ENCODE data around the gene LYPD6.

- TF ChIP-seq CTCF (IDR thresholded peaks at IDR 0.05) (no peak), POLR2A (IDR thresholded peaks at IDR 0.05) (no peak)
These were observed 41.1 kb downstream of the LYPD6 start for GRCh38 chr2:149371476-149371875.

All from Peyer's patch (tissue), 4 donors.